Measurements from ENCODE around the gene CAMTA1. TPM values are rescaled to one million over a fixed set of nuclear protein-coding genes. Genes with fewer than 3 reads are reported as not detected.

CAMTA1 gene
- total RNA-seq, 2 donors from 2014 or later = 36.7 to 51.9 TPM

- H3K27me3 Mint-ChIP-seq = peaks cover 20% of the 10 kb centered on the region
- H3K36me3 Mint-ChIP-seq (ENCODE audit: low read depth) = no peaks in the 10 kb centered on the region
- no peak for ATAC-seq (replicated peaks)
- no peaks in the 10 kb centered on the region for H3K9me3 Mint-ChIP-seq
- H3K4me1 Mint-ChIP-seq = no peaks in the 10 kb centered on the region
- no peak overlapping the region for H3K27ac Mint-ChIP-seq
- no peak overlapping the region for H3K4me3 Mint-ChIP-seq
Observed at GRCh38 chr1:7018351-7018750, 233.1 kb downstream of the CAMTA1 start.

GRCh38 chr1:7018826-7019225 lies 233.6 kb downstream of the CAMTA1 start:
- no peak overlapping the region for H3K4me3 Mint-ChIP-seq
- H3K27ac Mint-ChIP-seq = no peak overlapping the region
- H3K36me3 Mint-ChIP-seq (ENCODE audit: low read depth) = no peaks in the 10 kb centered on the region
- ATAC-seq (replicated peaks) = no peak
- H3K4me1 Mint-ChIP-seq = no peaks in the 10 kb centered on the region
- no peaks in the 10 kb centered on the region for H3K9me3 Mint-ChIP-seq
- H3K27me3 Mint-ChIP-seq = peaks cover 20% of the 10 kb centered on the region

GRCh38 chr1:7019510-7019909 lies 234.3 kb downstream of the CAMTA1 start:
- no peaks in the 10 kb centered on the region for H3K4me1 Mint-ChIP-seq
- ATAC-seq (replicated peaks) = no peak
- H3K27me3 Mint-ChIP-seq = peaks cover 20% of the 10 kb centered on the region
- H3K27ac Mint-ChIP-seq = no peak overlapping the region
- no peaks in the 10 kb centered on the region for H3K9me3 Mint-ChIP-seq
- no peak overlapping the region for H3K4me3 Mint-ChIP-seq
- no peaks in the 10 kb centered on the region for H3K36me3 Mint-ChIP-seq (ENCODE audit: low read depth)

- Mint-ChIP-seq H3K4me1 (no peaks in the 10 kb centered on the region), H3K36me3 (ENCODE audit: low read depth) (no peaks in the 10 kb centered on the region), H3K4me3 (no peak overlapping the region), H3K9me3 (no peaks in the 10 kb centered on the region), H3K27me3 (peaks cover 14% of the 10 kb centered on the region), H3K27ac (no peak overlapping the region)
- no peak for ATAC-seq (replicated peaks)
Observed at GRCh38 chr1:7022058-7022457, 236.8 kb downstream of the CAMTA1 start.

GRCh38 chr1:7025013-7025412 lies 239.8 kb downstream of the CAMTA1 start:
- Mint-ChIP-seq H3K27ac (no peak overlapping the region), H3K4me1 (no peaks in the 10 kb centered on the region), H3K27me3 (peaks cover 11% of the 10 kb centered on the region), H3K4me3 (no peak overlapping the region), H3K36me3 (ENCODE audit: low read depth) (no peaks in the 10 kb centered on the region), H3K9me3 (no peaks in the 10 kb centered on the region)
- ATAC-seq (replicated peaks) = no peak

- H3K27me3 Mint-ChIP-seq = peaks cover 7% of the 10 kb centered on the region
- H3K4me3 Mint-ChIP-seq = no peak overlapping the region
- no peaks in the 10 kb centered on the region for H3K9me3 Mint-ChIP-seq
- no peaks in the 10 kb centered on the region for H3K36me3 Mint-ChIP-seq (ENCODE audit: low read depth)
- ATAC-seq (replicated peaks) = no peak
- no peak overlapping the region for H3K27ac Mint-ChIP-seq
- H3K4me1 Mint-ChIP-seq = no peaks in the 10 kb centered on the region
Observed at GRCh38 chr1:7026169-7026568, 240.9 kb downstream of the CAMTA1 start.

DNA sequence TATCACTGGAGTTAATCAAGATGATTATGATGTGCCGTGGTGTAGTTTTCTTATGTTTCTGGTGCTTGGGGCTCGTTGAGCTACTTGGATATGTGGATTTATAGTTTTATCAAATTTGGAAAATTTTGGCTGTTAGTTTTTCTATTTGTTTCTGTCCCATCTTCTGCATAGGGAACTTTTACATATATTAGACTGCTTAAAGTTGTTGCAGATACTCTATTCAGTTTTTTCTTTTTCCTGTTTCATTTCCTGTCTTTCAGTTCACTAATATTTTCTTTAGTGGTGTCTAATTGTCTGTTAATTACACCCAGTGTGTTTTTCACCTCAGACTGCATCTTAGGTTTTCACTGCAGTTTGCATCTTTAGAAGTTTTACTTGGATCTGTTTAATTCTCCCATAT lies 247.7 kb downstream of the CAMTA1 start:
- ATAC-seq (replicated peaks) = no peak
- Mint-ChIP-seq H3K9me3 (peaks cover 13% of the 10 kb centered on the region), H3K27ac (no peak overlapping the region), H3K4me3 (no peak overlapping the region), H3K4me1 (no peaks in the 10 kb centered on the region), H3K36me3 (ENCODE audit: low read depth) (no peaks in the 10 kb centered on the region), H3K27me3 (peaks cover 22% of the 10 kb centered on the region)

GRCh38 chr1:7036386-7036785 lies 251.1 kb downstream of the CAMTA1 start:
- H3K27me3 Mint-ChIP-seq = peaks cover 28% of the 10 kb centered on the region
- H3K9me3 Mint-ChIP-seq = peaks cover 13% of the 10 kb centered on the region
- H3K4me3 Mint-ChIP-seq = no peak overlapping the region
- ATAC-seq (replicated peaks) = no peak
- no peaks in the 10 kb centered on the region for H3K36me3 Mint-ChIP-seq (ENCODE audit: low read depth)
- no peaks in the 10 kb centered on the region for H3K4me1 Mint-ChIP-seq
- no peak overlapping the region for H3K27ac Mint-ChIP-seq

DNA sequence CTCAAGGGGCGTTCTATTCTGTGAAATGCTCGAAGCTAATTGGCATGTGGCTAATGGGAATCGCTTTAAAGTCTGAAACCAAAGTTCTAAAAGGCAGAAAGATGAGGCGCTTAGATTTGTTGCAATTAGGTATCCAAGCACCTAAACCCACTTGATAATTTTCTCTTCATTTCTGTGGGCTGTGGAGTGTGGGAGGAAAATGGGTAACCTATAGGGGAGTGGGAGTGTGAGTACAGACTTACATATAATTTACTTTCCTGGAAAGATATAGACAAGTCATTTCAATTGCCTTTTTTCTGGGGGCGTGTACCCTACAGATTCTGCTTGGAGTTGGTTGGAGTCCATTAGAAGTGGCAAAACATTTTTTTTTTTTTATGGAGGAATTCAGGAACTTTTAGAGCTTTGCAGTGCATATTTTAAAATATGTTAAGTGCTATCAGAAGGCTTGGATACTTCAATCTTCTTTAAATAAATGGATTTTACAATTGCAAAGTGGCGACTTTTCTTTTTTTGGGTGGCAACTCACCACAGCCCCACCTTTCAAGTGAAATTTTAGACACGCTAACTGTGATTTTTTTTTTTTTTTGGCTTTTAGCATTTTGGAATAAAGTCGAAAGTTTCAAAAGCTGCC lies 254.5 kb downstream of the CAMTA1 start:
- H3K4me1 Mint-ChIP-seq = no peaks in the 10 kb centered on the region
- no peaks in the 10 kb centered on the region for H3K36me3 Mint-ChIP-seq (ENCODE audit: low read depth)
- H3K9me3 Mint-ChIP-seq = no peaks in the 10 kb centered on the region
- peaks cover 19% of the 10 kb centered on the region for H3K27me3 Mint-ChIP-seq
- no peak for ATAC-seq (replicated peaks)
- no peak overlapping the region for H3K27ac Mint-ChIP-seq
- H3K4me3 Mint-ChIP-seq = no peak overlapping the region

DNA sequence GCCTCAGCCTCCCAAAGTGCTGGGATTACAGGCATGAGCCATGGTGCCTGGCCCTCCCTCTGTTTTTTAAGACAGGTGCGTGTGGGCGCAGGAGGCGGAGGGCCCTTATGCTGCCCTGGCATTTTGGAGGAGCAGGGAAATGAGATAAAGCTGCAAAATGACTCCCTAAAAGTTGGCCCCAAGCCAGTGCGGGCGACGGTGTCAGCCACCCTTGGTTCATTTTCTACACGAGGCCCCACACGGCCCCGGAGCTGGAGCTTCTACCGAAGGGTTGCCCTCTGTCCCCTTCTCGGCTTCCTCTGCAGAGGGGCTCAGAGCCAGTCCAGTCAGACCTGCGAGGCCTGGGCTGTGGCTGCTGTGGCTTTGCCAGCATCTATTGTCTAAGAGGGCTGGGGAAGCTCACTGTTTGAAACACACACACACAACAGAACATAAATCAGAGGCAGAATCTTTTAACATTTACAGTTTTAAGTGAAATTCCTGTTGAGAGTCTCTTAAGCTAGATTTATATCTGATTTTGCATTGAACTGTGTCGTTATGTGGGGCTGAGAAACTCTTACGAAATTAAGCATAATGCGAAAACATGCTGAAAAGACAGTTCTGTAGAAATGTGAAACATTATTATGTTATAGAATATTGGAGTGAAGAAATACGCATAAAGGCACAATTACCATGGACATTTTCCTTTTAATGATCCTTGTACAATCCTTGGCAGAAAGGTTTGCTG lies 255.9 kb downstream of the CAMTA1 start:
- no peak overlapping the region for H3K4me3 Mint-ChIP-seq
- no peaks in the 10 kb centered on the region for H3K36me3 Mint-ChIP-seq (ENCODE audit: low read depth)
- ATAC-seq (replicated peaks) = no peak
- no peaks in the 10 kb centered on the region for H3K4me1 Mint-ChIP-seq
- no peak overlapping the region for H3K27ac Mint-ChIP-seq
- peaks cover 24% of the 10 kb centered on the region for H3K27me3 Mint-ChIP-seq
- H3K9me3 Mint-ChIP-seq = no peaks in the 10 kb centered on the region

- no peaks in the 10 kb centered on the region for H3K4me1 Mint-ChIP-seq
- peaks cover 14% of the 10 kb centered on the region for H3K27me3 Mint-ChIP-seq
- H3K9me3 Mint-ChIP-seq = no peaks in the 10 kb centered on the region
- H3K4me3 Mint-ChIP-seq = no peak overlapping the region
- H3K27ac Mint-ChIP-seq = no peak overlapping the region
- H3K36me3 Mint-ChIP-seq (ENCODE audit: low read depth) = no peaks in the 10 kb centered on the region
- no peak for ATAC-seq (replicated peaks)
Observed at GRCh38 chr1:7042322-7043190, 257.3 kb downstream of the CAMTA1 start.

DNA sequence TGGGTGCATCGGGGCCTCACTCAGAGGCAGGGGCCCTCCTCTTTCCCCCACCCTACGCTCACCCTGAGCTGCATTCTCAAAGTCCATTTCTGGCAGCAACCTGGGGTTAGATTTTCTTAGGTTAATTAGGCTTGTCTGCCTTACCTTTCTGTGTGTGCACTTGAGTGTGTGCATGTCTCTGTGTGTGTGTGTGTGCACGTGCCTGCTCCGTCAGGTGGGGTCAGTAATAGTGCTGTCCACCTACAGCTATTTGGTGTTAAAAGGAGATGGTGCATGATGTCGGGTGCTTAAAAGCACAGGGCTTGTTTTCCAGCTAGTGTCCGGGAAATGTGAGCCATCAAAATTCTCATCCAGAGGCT lies 257.9 kb downstream of the CAMTA1 start:
- no peak for ATAC-seq (replicated peaks)
- Mint-ChIP-seq H3K36me3 (ENCODE audit: low read depth) (no peaks in the 10 kb centered on the region), H3K27ac (no peak overlapping the region), H3K4me1 (no peaks in the 10 kb centered on the region), H3K9me3 (no peaks in the 10 kb centered on the region), H3K4me3 (no peak overlapping the region), H3K27me3 (peaks cover 17% of the 10 kb centered on the region)

DNA sequence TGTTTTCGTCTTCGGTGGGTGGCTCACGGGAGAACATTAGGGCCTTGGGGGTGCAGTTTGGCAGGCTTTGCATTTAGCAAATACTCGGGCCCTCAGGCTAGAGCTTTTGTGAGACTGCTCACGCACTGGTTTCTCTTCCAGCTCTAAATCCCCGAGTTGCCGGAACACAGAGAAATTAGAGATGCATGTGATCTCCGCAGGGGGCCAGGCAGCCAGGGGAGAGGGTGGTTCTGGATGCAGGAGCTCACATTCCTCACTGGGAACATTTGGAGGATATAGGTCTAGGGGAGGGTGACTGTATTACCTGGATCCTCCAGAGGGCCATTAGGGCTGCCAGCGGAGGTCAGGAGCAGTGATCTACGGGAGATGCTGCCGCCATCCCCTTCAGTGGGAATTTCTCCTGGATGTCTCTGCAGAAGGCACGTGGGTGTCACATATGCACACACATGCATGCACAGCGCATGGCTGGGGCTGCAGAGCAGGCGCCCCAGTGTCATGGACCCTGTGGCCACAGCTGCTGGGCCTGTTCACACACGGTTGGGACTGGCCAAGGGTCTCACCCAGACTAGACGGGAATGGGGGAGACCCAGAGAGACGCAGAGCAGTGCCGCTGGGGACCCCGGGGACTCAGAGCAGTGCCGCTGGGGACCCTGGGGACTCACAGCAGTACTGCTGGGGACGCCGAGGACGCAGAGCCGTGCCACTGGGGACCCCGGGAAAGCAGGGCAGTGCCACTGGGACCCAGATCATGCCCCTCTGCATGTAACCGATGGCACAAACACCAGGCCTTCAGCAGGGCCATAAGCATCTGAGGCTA lies 258.7 kb downstream of the CAMTA1 start:
- Mint-ChIP-seq H3K36me3 (ENCODE audit: low read depth) (no peaks in the 10 kb centered on the region), H3K27me3 (peaks cover 17% of the 10 kb centered on the region), H3K27ac (no peak overlapping the region), H3K9me3 (no peaks in the 10 kb centered on the region), H3K4me3 (no peak overlapping the region), H3K4me1 (no peaks in the 10 kb centered on the region)
- ATAC-seq (replicated peaks) = no peak

GRCh38 chr1:7045897-7046296 lies 260.6 kb downstream of the CAMTA1 start:
- Mint-ChIP-seq H3K4me1 (no peaks in the 10 kb centered on the region), H3K4me3 (no peak overlapping the region)

More at GRCh38 chr1:7045897-7046296, 260.6 kb downstream of the CAMTA1 start:
- no peaks in the 10 kb centered on the region for H3K9me3 Mint-ChIP-seq
- H3K27me3 Mint-ChIP-seq = peaks cover 15% of the 10 kb centered on the region
- H3K36me3 Mint-ChIP-seq (ENCODE audit: low read depth) = no peaks in the 10 kb centered on the region
- no peak for ATAC-seq (replicated peaks)
- H3K27ac Mint-ChIP-seq = no peak overlapping the region

Data from activated T-helper 17 cell treated with anti-CD3 and anti-CD28 coated beads, Interleukin-2, amount 50 U/mL, for 72 hours (primary cell).